Endothelial cell of umbilical vein (primary cell): ENCODE measurements around the gene VEPH1.

ENCODE experiments used
- EZH2 ChIP-seq: IDR thresholded peaks from 2 replicates; pipeline ENCODE4 v1.6.1; 2012; ENCODE audit warnings: borderline replicate concordance, low read depth, mild to moderate bottlenecking, moderate library complexity, low read length, inconsistent platforms; ENCODE audit not compliant: severe bottlenecking
- MYC ChIP-seq: IDR thresholded peaks from one replicate; pipeline ENCODE4 v1.6.1; 2011; ENCODE audit warnings: mild to moderate bottlenecking, low read depth, low read length
- POLR2A ChIP-seq: IDR thresholded peaks from 2 replicates; pipeline ENCODE4 v1.6.1; 2012; ENCODE audit warnings: low read depth, mild to moderate bottlenecking, control low read depth, low read length
- POLR2AphosphoS5 ChIP-seq: IDR thresholded peaks from 2 replicates; pipeline ENCODE4 v1.6.1; 2012; ENCODE audit warnings: low read depth, mild to moderate bottlenecking, control low read depth, low read length, moderate library complexity; ENCODE audit not compliant: insufficient read depth
- TF ChIP-seq, protein P1 (sequence below), 2 donors: IDR thresholded peaks; 1 replicate in 1 of 2; 2 replicates in 1 of 2; pipeline ENCODE4 v1.5.1; 2011; ENCODE audit warnings: low read length in 2 of 2, mild to moderate bottlenecking in 2 of 2, moderate library complexity in 2 of 2, control low read depth in 1 of 2, inconsistent platforms in 1 of 2, low read depth in 1 of 2; ENCODE audit not compliant: insufficient read depth in 1 of 2; ENCODE audit errors: extremely low read depth in 1 of 2
- TF ChIP-seq, protein P2 (sequence below): IDR thresholded peaks from 2 replicates; pipeline ENCODE4 v1.6.1; 2011; ENCODE audit not compliant: insufficient read depth, insufficient read length

DNA sequence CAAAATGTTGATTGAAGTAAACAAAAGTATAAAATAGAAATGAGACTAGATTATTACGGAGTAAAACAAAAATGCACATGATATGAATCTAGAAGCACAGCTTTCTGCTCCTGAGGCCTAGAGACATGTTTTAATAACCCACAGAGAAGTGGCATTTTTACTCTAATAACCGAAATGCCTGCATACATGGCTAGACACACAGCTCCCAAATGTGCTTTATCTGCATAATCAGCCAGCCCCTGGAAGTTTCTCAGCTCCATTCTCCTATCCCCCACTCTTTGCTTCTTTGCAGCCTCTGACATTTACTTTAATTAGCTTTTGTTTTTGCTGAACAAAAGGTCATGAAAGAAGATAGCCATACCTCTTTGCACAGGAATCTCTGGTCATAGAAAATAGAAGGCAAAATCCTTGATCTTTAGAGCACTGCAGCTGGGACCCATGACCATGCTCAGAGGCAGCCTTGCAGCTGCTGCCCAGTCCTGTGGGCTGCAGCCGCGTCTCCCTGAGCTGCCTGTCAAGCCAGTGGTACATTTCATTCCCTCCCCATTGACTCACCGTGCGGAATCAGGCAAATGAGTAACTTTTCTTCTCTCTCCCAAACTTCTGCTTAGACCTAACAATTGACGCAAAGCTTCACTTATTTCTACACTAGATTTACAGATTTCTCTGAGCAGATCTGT, at the start of gene VEPH1:
- TF ChIP-seq EZH2: no peak
- TF ChIP-seq, protein P1, sequence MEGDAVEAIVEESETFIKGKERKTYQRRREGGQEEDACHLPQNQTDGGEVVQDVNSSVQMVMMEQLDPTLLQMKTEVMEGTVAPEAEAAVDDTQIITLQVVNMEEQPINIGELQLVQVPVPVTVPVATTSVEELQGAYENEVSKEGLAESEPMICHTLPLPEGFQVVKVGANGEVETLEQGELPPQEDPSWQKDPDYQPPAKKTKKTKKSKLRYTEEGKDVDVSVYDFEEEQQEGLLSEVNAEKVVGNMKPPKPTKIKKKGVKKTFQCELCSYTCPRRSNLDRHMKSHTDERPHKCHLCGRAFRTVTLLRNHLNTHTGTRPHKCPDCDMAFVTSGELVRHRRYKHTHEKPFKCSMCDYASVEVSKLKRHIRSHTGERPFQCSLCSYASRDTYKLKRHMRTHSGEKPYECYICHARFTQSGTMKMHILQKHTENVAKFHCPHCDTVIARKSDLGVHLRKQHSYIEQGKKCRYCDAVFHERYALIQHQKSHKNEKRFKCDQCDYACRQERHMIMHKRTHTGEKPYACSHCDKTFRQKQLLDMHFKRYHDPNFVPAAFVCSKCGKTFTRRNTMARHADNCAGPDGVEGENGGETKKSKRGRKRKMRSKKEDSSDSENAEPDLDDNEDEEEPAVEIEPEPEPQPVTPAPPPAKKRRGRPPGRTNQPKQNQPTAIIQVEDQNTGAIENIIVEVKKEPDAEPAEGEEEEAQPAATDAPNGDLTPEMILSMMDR (IDR thresholded peaks at IDR 0.05; ENCODE audit: extremely low read depth in 1 of 2, insufficient read depth in 1 of 2, low read depth in 1 of 2, low read length in 2 of 2): no peak
- TF ChIP-seq POLR2AphosphoS5: no peak
- TF ChIP-seq, protein P2, sequence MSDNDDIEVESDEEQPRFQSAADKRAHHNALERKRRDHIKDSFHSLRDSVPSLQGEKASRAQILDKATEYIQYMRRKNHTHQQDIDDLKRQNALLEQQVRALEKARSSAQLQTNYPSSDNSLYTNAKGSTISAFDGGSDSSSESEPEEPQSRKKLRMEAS: no peak
- TF ChIP-seq POLR2A: no peak
- no peak for TF ChIP-seq MYC
